Upper lobe of left lung (tissue), 6 donors: ENCODE data around the gene MAST4. TPM values are rescaled to one million over a fixed set of nuclear protein-coding genes. Genes with fewer than 3 reads are reported as not detected.

ENCODE experiments used
- ATAC-seq, 2 donors: fragments of 200-7000 bp; cut with Tn5 transposase; one replicate each; pipeline ENCODE4 v1.9.1; 2022; ENCODE audit warnings: mild to moderate bottlenecking in 2 of 2, moderate library complexity in 2 of 2; ENCODE audit not compliant: low FRiP score in 2 of 2
- DNase-seq, 2 donors: peaks; one replicate each; pipeline ENCODE4 v3.0.0-alpha.2; 2019 to 2020
- H3K27ac ChIP-seq, 4 donors: fragments of 200-600 bp; sonication (generic); one replicate each; pipeline ENCODE4 v1.5.1; 2016 to 2019
- H3K27me3 ChIP-seq, 4 donors: fragments of 200-600 bp; sonication (generic); one replicate each; pipeline ENCODE4 v1.5.1; 2017 to 2019
- H3K36me3 ChIP-seq, 4 donors: fragments of 200-600 bp; sonication (generic); one replicate each; pipeline ENCODE4 v1.5.1; 2016 to 2019
- H3K4me1 ChIP-seq, 4 donors: fragments of 200-600 bp; sonication (generic); one replicate each; pipeline ENCODE4 v1.5.1; 2018 to 2019
- H3K4me3 ChIP-seq, 4 donors: fragments of 200-600 bp; sonication (generic); one replicate each; pipeline ENCODE4 v1.5.1; 2017 to 2019; ENCODE audit warnings: mild to moderate bottlenecking in 2 of 4, moderate library complexity in 1 of 4
- H3K9me3 ChIP-seq, 4 donors: fragments of 200-600 bp; sonication (generic); one replicate each; pipeline ENCODE4 v1.5.1; 2018 to 2019
- CTCF ChIP-seq, 6 experiments: fragments of 450-650 bp in 4 of 6; fragments of 200-600 bp in 2 of 6; sonication (generic) in 2 of 6; IDR thresholded peaks; one replicate each; pipeline ENCODE4 v1.5.1; 2016 to 2019; ENCODE audit warnings: antibody characterized with exemption in 6 of 6
- EP300 ChIP-seq, 4 donors: sonication (generic); formaldehyde crosslinking; IDR thresholded peaks; one replicate each; pipeline ENCODE4 v1.5.1; 2017; ENCODE audit warnings: antibody characterized with exemption in 4 of 4, control low read depth in 2 of 4
- POLR2A ChIP-seq, 4 donors: fragments of 450-650 bp; IDR thresholded peaks; one replicate each; pipeline ENCODE4 v1.5.1; 2016 to 2017; ENCODE audit warnings: antibody characterized with exemption in 4 of 4, mild to moderate bottlenecking in 2 of 4
- POLR2AphosphoS5 ChIP-seq, 2 donors: sonication (generic); formaldehyde crosslinking; IDR thresholded peaks; one replicate each; pipeline ENCODE4 v1.5.1; 2017; ENCODE audit warnings: antibody characterized with exemption in 2 of 2
- WGBS, 2 donors: methylation state at CpG; one replicate each; pipeline ENCODE4 v1.1.5; 2017 to 2018; 5-methylcytosine and 5-hydroxymethylcytosine counted together
- total RNA-seq, 6 donors: library from RNA; depleted of rRNA in 4 of 6; stranded (reverse); fragments of >200 nt in 4 of 6; gene quantifications; one replicate each; pipeline versions ENCODE4 v1.1.0 to v1.2.1, GENCODE V29; 2016 to 2021
- donor health status: DM: no; HTN: no; CAD: no; lungs with moderate emphysema.
- donor health status: DM: no; HTN: yes; CAD: no; lungs with severe emphysema.

MAST4 gene
- total RNA-seq, 6 donors from 2014 or later: 44.8 to 229 (median 66.4) TPM

- 83 to 84% methylated on average over 3 of the region's 3 CpGs for WGBS, 2 donors
- H3K27me3 ChIP-seq: no peaks in the 10 kb centered on the region
- ATAC-seq: peak in 1 of 2 donors; percentile 25
These were observed 598.0 kb downstream of the MAST4 start for GRCh38 chr5:67194166-67194565.

GRCh38 chr5:67195406-67196275 is 599.4 kb downstream of the MAST4 start:
- DNase-seq (no peak), ATAC-seq (no peak)
- Histone ChIP-seq H3K36me3 (no peaks in the 10 kb centered on the region), H3K9me3 (no peaks in the 10 kb centered on the region), H3K4me3 (no peak overlapping the region), H3K4me1 (peaks cover 3 to 10% (median 4%) of the 10 kb centered on the region in 4 donors), H3K27me3 (no peaks in the 10 kb centered on the region), H3K27ac (peak overlapping the region in 3 of 4 donors; percentile 5 to 78 (median 11))
- TF ChIP-seq CTCF (IDR thresholded peaks at IDR 0.05): no peak
- no peak for TF ChIP-seq EP300 (IDR thresholded peaks at IDR 0.05)
- TF ChIP-seq POLR2AphosphoS5 (IDR thresholded peaks at IDR 0.05): no peak
- no peak for TF ChIP-seq POLR2A (IDR thresholded peaks at IDR 0.05)
- 91 to 94% methylated on average over 7 of the region's 7 CpGs for WGBS, 2 donors

More at GRCh38 chr5:67194166-67194565, 598.0 kb downstream of the MAST4 start:
- H3K27ac ChIP-seq: peak overlapping the region in 2 of 4 donors; percentile 62 to 78
- no peaks in the 10 kb centered on the region for H3K36me3 ChIP-seq
- no peak overlapping the region for H3K4me3 ChIP-seq
- TF ChIP-seq POLR2A (IDR thresholded peaks at IDR 0.05) (no peak), EP300 (IDR thresholded peaks at IDR 0.05) (no peak), CTCF (IDR thresholded peaks at IDR 0.05) (no peak), POLR2AphosphoS5 (IDR thresholded peaks at IDR 0.05) (no peak)
- H3K9me3 ChIP-seq: no peaks in the 10 kb centered on the region
- peak in 1 of 2 donors; percentile 55 for DNase-seq
- peaks cover 3 to 10% (median 4%) of the 10 kb centered on the region in 4 donors for H3K4me1 ChIP-seq

- no peak for DNase-seq
- H3K4me1 ChIP-seq: peaks cover 3 to 10% (median 4%) of the 10 kb centered on the region in 4 donors
- H3K9me3 ChIP-seq: no peaks in the 10 kb centered on the region
- WGBS, 2 donors: 60 to 70% methylated on average over 5 of the region's 5 CpGs
- no peaks in the 10 kb centered on the region for H3K27me3 ChIP-seq
- peak within 1 kb of the TSS in 3 of 4 donors; percentile 5 to 78 (median 11) for H3K27ac ChIP-seq
- H3K36me3 ChIP-seq: no peaks in the 10 kb centered on the region
- TF ChIP-seq POLR2A (IDR thresholded peaks at IDR 0.05): no peak
- no peak for TF ChIP-seq POLR2AphosphoS5 (IDR thresholded peaks at IDR 0.05)
- TF ChIP-seq CTCF (IDR thresholded peaks at IDR 0.05): no peak
- no peak for TF ChIP-seq EP300 (IDR thresholded peaks at IDR 0.05)
- H3K4me3 ChIP-seq: no peak within 1 kb of the TSS
- ATAC-seq: peak in 1 of 2 donors; percentile 49
These were observed 600.4 kb downstream of the MAST4 start, which contains the start of gene CD180 for GRCh38 chr5:67196537-67197059. Gene CD180, minus strand, starts transcription at chr5:67196799. Its CDS starts 158 bp downstream, at chr5:67196641.

- WGBS, 2 donors: 96 to 100% methylated on average over 1 of the region's 1 CpG
- Histone ChIP-seq H3K4me1 (peaks cover 3 to 10% (median 4%) of the 10 kb centered on the region in 4 donors), H3K36me3 (no peaks in the 10 kb centered on the region), H3K27ac (no peak overlapping the region), H3K4me3 (no peak overlapping the region), H3K9me3 (no peaks in the 10 kb centered on the region), H3K27me3 (no peaks in the 10 kb centered on the region)
- no peak for ATAC-seq
- DNase-seq: no peak
- TF ChIP-seq EP300 (IDR thresholded peaks at IDR 0.05) (no peak), CTCF (IDR thresholded peaks at IDR 0.05) (no peak), POLR2AphosphoS5 (IDR thresholded peaks at IDR 0.05) (no peak), POLR2A (IDR thresholded peaks at IDR 0.05) (no peak)
These were observed 601.3 kb downstream of the MAST4 start for GRCh38 chr5:67197536-67197935.
